Measurements from ENCODE around the gene NAA25.

NAA25 gene

DNA sequence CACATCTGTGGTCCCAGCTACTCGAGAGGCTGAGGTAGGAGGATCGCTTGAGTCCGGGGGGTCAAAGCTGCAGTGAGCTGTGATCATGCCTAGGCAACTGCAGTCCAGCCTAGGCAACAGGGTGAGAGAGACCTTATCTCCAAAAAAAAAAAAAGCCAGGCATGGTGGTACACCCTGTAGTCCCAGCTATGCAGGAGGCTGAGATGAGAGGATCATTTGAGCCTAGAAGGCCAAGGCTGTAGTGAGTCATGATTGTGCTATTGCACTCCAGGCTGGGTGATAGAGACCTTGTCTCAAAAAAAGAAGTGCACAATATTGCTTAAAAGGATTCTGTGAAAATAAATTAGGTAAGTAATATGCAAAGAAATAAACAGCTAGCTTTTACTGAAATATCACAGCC, 17.0 kb downstream of the NAA25 start:
- no peak for ATAC-seq
- TF ChIP-seq TCF4 (CRISPR knock-in tag; IDR thresholded peaks at IDR 0.05; ENCODE audit: borderline replicate concordance) (no peak), BACH2 (CRISPR knock-in tag; IDR thresholded peaks at IDR 0.05; ENCODE audit: borderline replicate concordance) (no peak), PATZ1 (CRISPR knock-in tag; IDR thresholded peaks at IDR 0.05; ENCODE audit: borderline replicate concordance) (no peak), RARB (CRISPR knock-in tag; IDR thresholded peaks at IDR 0.05) (no peak), ZFP30 (CRISPR knock-in tag; IDR thresholded peaks at IDR 0.05) (no peak), PPARA (CRISPR knock-in tag; IDR thresholded peaks at IDR 0.05; ENCODE audit: borderline replicate concordance) (no peak), CSRNP3 (CRISPR knock-in tag; IDR thresholded peaks at IDR 0.05) (no peak), TSHZ2 (CRISPR knock-in tag; IDR thresholded peaks at IDR 0.05) (no peak)
- TF ChIP-seq, protein P1, sequence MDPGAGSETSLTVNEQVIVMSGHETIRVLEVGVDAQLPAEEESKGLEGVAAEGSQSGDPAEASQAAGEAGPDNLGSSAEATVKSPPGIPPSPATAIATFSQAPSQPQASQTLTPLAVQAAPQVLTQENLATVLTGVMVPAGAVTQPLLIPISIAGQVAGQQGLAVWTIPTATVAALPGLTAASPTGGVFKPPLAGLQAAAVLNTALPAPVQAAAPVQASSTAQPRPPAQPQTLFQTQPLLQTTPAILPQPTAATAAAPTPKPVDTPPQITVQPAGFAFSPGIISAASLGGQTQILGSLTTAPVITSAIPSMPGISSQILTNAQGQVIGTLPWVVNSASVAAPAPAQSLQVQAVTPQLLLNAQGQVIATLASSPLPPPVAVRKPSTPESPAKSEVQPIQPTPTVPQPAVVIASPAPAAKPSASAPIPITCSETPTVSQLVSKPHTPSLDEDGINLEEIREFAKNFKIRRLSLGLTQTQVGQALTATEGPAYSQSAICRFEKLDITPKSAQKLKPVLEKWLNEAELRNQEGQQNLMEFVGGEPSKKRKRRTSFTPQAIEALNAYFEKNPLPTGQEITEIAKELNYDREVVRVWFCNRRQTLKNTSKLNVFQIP (CRISPR knock-in tag; IDR thresholded peaks at IDR 0.05; ENCODE audit: borderline replicate concordance, low read depth), result no peak

DNA sequence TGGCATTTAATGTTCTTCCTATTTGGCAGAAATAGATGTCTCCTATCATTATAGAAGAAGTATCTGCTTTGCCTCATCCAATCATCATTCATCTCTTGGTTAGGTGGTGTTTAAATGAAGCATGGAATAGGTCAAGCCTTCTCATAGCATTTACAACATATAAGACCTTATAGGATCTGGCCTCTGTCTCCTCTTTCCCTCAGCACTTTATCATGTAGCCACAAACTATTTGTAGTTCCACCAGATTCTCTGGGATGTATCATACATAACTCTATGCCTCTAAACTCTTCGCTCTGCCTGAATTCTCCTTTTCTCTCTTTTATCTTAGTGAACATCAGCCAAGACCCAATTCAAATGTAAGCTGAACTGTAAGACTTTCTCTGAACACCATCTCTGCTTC, 20.7 kb downstream of the NAA25 start:
- ATAC-seq, result no peak; the same call in 2 of the 3 replicates
- TF ChIP-seq ZFP30 (CRISPR knock-in tag; IDR thresholded peaks at IDR 0.05) (no peak), ZC3H10 (CRISPR knock-in tag; IDR thresholded peaks at IDR 0.05) (no peak), ZNF565 (CRISPR knock-in tag; conservative IDR thresholded peaks at IDR 0.05; ENCODE audit: low read depth) (no peak), ESRRG (CRISPR knock-in tag; IDR thresholded peaks at IDR 0.05) (no peak), ISL1 (CRISPR knock-in tag; IDR thresholded peaks at IDR 0.05) (no peak), TSHZ2 (CRISPR knock-in tag; IDR thresholded peaks at IDR 0.05) (no peak), TOX (CRISPR knock-in tag; IDR thresholded peaks at IDR 0.05; ENCODE audit: borderline replicate concordance) (no peak), PPARA (CRISPR knock-in tag; IDR thresholded peaks at IDR 0.05; ENCODE audit: borderline replicate concordance) (no peak), OSR1 (CRISPR knock-in tag; IDR thresholded peaks at IDR 0.05) (no peak), SNAI2 (CRISPR knock-in tag; IDR thresholded peaks at IDR 0.05) (no peak), ARNTL (CRISPR knock-in tag; IDR thresholded peaks at IDR 0.05; ENCODE audit: borderline replicate concordance, low read depth) (no peak), CREB5 (CRISPR knock-in tag; IDR thresholded peaks at IDR 0.05; ENCODE audit: low read depth) (no peak)
